BE2C (cell line): Measurements from ENCODE around the gene GAS2.
A peak's percentile ranks its signal among the peaks of the same experiment; 100 is the strongest.

Experiments used
- DNase-seq: peaks from one replicate; pipeline ENCODE4 v3.0.0-alpha.2; 2020
- H3K27me3 ChIP-seq: fragments of 250-450 bp; sonication (Bioruptor Pico); 2 replicates; pipeline ENCODE4 v1.5.1; 2020; ENCODE audit warnings: mild to moderate bottlenecking
- H3K36me3 ChIP-seq: fragments of 250-450 bp; sonication (Bioruptor Pico); 2 replicates; pipeline ENCODE4 v1.5.1; 2020; ENCODE audit warnings: mild to moderate bottlenecking
- H3K4me1 ChIP-seq: fragments of 250-450 bp; sonication (Bioruptor Pico); 2 replicates; pipeline ENCODE4 v1.5.1; 2020
- H3K4me3 ChIP-seq: 2 replicates; pipeline ENCODE4 v1.5.1; 2011; ENCODE audit warnings: low read depth, low read length
- H3K9me3 ChIP-seq: fragments of 250-450 bp; sonication (Bioruptor Pico); 2 replicates; pipeline ENCODE4 v1.5.1; 2020
- CTCF ChIP-seq: IDR thresholded peaks from 2 replicates; pipeline ENCODE4 v1.5.1; 2012; ENCODE audit warnings: mild to moderate bottlenecking, low read depth, low read length

GAS2 gene

GRCh38 chr11:22828373-22828772, 162.0 kb downstream of the GAS2 start:
- peak overlapping the region; percentile 80 for H3K4me3 ChIP-seq
- no peak for TF ChIP-seq CTCF
- H3K4me1 ChIP-seq: no peaks in the 10 kb centered on the region
- no peaks in the 10 kb centered on the region for H3K27me3 ChIP-seq
- H3K9me3 ChIP-seq: no peaks in the 10 kb centered on the region
- no peaks in the 10 kb centered on the region for H3K36me3 ChIP-seq
- no peak for DNase-seq

GRCh38 chr11:22829231-22830081, 163.0 kb downstream of the GAS2 start, which contains the start of gene SVIP:
SVIP (minus strand) TSS chr11:22829801; CDS start chr11:22829748, 53 bp downstream.
- peak; percentile 49 for TF ChIP-seq CTCF
- Histone ChIP-seq H3K4me3 (peak within 1 kb of the TSS; percentile 80), H3K9me3 (no peaks in the 10 kb centered on the region), H3K4me1 (no peaks in the 10 kb centered on the region), H3K36me3 (no peaks in the 10 kb centered on the region), H3K27me3 (no peaks in the 10 kb centered on the region)
- peak; percentile 94 for DNase-seq

GRCh38 chr11:22830082-22830414, 163.6 kb downstream of the GAS2 start:
- no peak for DNase-seq
- TF ChIP-seq CTCF: no peak
- H3K27me3 ChIP-seq: no peaks in the 10 kb centered on the region
- H3K36me3 ChIP-seq: no peaks in the 10 kb centered on the region
- no peaks in the 10 kb centered on the region for H3K4me1 ChIP-seq
- no peaks in the 10 kb centered on the region for H3K9me3 ChIP-seq
- no peak overlapping the region for H3K4me3 ChIP-seq

GRCh38 chr11:22832315-22833015, 166.1 kb downstream of the GAS2 start:
- Histone ChIP-seq H3K27me3 (no peaks in the 10 kb centered on the region), H3K4me3 (no peak overlapping the region), H3K36me3 (no peaks in the 10 kb centered on the region), H3K9me3 (no peaks in the 10 kb centered on the region), H3K4me1 (no peaks in the 10 kb centered on the region)
- DNase-seq: no peak
- TF ChIP-seq CTCF: no peak

DNA sequence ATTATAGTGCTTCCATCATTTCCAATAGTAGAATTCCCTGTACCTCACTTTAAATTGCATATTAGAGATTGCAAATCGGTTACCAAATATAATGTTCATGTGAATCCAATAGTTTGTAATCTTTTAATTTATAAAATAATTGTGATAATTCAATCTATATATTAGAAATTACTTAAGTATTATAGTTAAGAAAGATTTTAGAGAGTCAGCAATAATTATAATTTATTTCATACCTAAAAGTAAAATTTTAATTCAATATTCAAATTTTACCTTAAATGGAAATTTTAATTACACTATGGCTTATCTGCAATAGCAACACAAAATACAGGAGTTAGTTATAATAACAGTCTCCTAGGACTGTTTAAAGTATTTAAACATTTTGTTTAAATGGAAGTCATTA, 180.3 kb downstream of the GAS2 start:
- Histone ChIP-seq H3K9me3 (no peaks in the 10 kb centered on the region), H3K4me3 (no peak overlapping the region), H3K4me1 (no peaks in the 10 kb centered on the region), H3K27me3 (no peaks in the 10 kb centered on the region), H3K36me3 (no peaks in the 10 kb centered on the region)
- DNase-seq: no peak
- no peak for TF ChIP-seq CTCF

- no peaks in the 10 kb centered on the region for H3K36me3 ChIP-seq
- TF ChIP-seq CTCF: no peak
Measured at GRCh38 chr11:22851477-22851876, 185.1 kb downstream of the GAS2 start.

More at GRCh38 chr11:22851477-22851876, 185.1 kb downstream of the GAS2 start:
- no peaks in the 10 kb centered on the region for H3K27me3 ChIP-seq
- no peaks in the 10 kb centered on the region for H3K9me3 ChIP-seq
- no peak for DNase-seq
- H3K4me1 ChIP-seq: no peaks in the 10 kb centered on the region
- no peak overlapping the region for H3K4me3 ChIP-seq
